ENCODE results near the gene HPD. TPM values are rescaled to one million over a fixed set of nuclear protein-coding genes. Genes with fewer than 3 reads are reported as not detected.

HPD gene
- polyA plus RNA-seq, 1 of the 3 experiments (the other 2 are of a cell fraction), result 1.9 TPM

GRCh38 chr12:121816925-121817647 is 41.6 kb downstream of the HPD start:
- H3K36me3 ChIP-seq (replicated peaks in 1 of 2; ENCODE audit: control insufficient read depth in 1 of 2, insufficient read depth in 2 of 2, low read length in 1 of 2), result peaks cover 48 to 50% of the 10 kb centered on the region in 2 experiments
- no peak overlapping the region for H2AFZ ChIP-seq (ENCODE audit: low read depth)
- no peaks in the 10 kb centered on the region for H3K9me3 ChIP-seq
- H3F3A ChIP-seq (replicated peaks; ENCODE audit: insufficient read depth), result peaks cover 2% of the 10 kb centered on the region
- H3K9me2 ChIP-seq, result no peaks in the 10 kb centered on the region
- DNase-seq, result no peak
- peaks cover 5 to 8% of the 10 kb centered on the region in 2 experiments; a peak in 2 of 4 replicates for H3K4me1 ChIP-seq (ENCODE audit: control insufficient read depth in 1 of 2, insufficient read depth in 2 of 2, low read depth in 1 of 2, low read length in 1 of 2)
- 94% methylated on average over 40 of the region's 47 CpGs for WGBS (ENCODE audit: low lambda C conversion rate)
- no peak overlapping the region for H3K4me2 ChIP-seq
- peaks cover 21% of the 10 kb centered on the region for H4K20me1 ChIP-seq (ENCODE audit: insufficient read depth)
- CTCF ChIA-PET, result interaction anchor here (18.3 kb wide), 1 partner anchor 23 kb away, joined by 675 read pairs; the partner anchor contains the start of gene RHOF
- no peak for TF ChIP-seq EP300 (IDR thresholded peaks at IDR 0.05; ENCODE audit: borderline replicate concordance in 1 of 2, low read depth in 1 of 2, low read length in 1 of 2)
- TF ChIP-seq RFX5 (IDR thresholded peaks at IDR 0.05; ENCODE audit: low read length), result no peak
- no peak for TF ChIP-seq EZH2phosphoT487 (IDR thresholded peaks at IDR 0.05; ENCODE audit: borderline replicate concordance, low read depth)
- TF ChIP-seq RAD21 (IDR thresholded peaks at IDR 0.05; ENCODE audit: low read length), result no peak
- H3K27me3 ChIP-seq (ENCODE audit: insufficient read depth), result no peaks in the 10 kb centered on the region
- no peak overlapping the region for H3K9ac ChIP-seq
- H3K4me3 ChIP-seq (ENCODE audit: low read depth in 2 of 2, low read length in 1 of 2), result no peak overlapping the region
- H3K27ac ChIP-seq (ENCODE audit: low read depth in 2 of 2, low read length in 1 of 2), result no peak overlapping the region
- POLR2A ChIA-PET, result no interaction called here
- H3K79me2 ChIP-seq (ENCODE audit: insufficient read depth), result peaks cover 40% of the 10 kb centered on the region

- no peak overlapping the region for H3K4me2 ChIP-seq
- H3K79me2 ChIP-seq (ENCODE audit: insufficient read depth), result peaks cover 58% of the 10 kb centered on the region
- WGBS (ENCODE audit: low lambda C conversion rate), result 90% methylated on average over 8 of the region's 8 CpGs
These were observed 43.4 kb downstream of the HPD start for GRCh38 chr12:121815263-121815662.

More at GRCh38 chr12:121815263-121815662, 43.4 kb downstream of the HPD start:
- no peak overlapping the region for H3K4me3 ChIP-seq (ENCODE audit: low read depth in 2 of 2, low read length in 1 of 2)
- no peak overlapping the region for H3K27ac ChIP-seq (ENCODE audit: low read depth in 2 of 2, low read length in 1 of 2)
- H3K27me3 ChIP-seq (ENCODE audit: insufficient read depth), result no peaks in the 10 kb centered on the region
- no peaks in the 10 kb centered on the region for H3K9me3 ChIP-seq
- TF ChIP-seq RAD21 (IDR thresholded peaks at IDR 0.05; ENCODE audit: low read length) (no peak), MXI1 (IDR thresholded peaks at IDR 0.05; ENCODE audit: low read depth, low read length) (no peak), TAF1 (IDR thresholded peaks at IDR 0.05; ENCODE audit: borderline replicate concordance, low read depth, low read length) (no peak), ZBTB33 (IDR thresholded peaks at IDR 0.05; ENCODE audit: borderline replicate concordance, low read depth) (no peak)
- H3F3A ChIP-seq (replicated peaks; ENCODE audit: insufficient read depth), result peaks cover 15% of the 10 kb centered on the region
- CTCF ChIA-PET, result interaction anchor here (1.4 to 18.3 kb wide), 2 partner anchors 9 to 21 kb away, joined by 5 to 675 read pairs; partner anchors contain the start of gene RHOF
- peaks cover 47 to 53% of the 10 kb centered on the region in 2 experiments for H3K36me3 ChIP-seq (replicated peaks in 1 of 2; ENCODE audit: control insufficient read depth in 1 of 2, insufficient read depth in 2 of 2, low read length in 1 of 2)
- peaks cover 17 to 18% of the 10 kb centered on the region in 2 experiments; a peak in 2 of 4 replicates for H3K4me1 ChIP-seq (ENCODE audit: control insufficient read depth in 1 of 2, insufficient read depth in 2 of 2, low read depth in 1 of 2, low read length in 1 of 2)
- no peak overlapping the region for H3K9ac ChIP-seq
- no peak overlapping the region for H2AFZ ChIP-seq (ENCODE audit: low read depth)
- H4K20me1 ChIP-seq (ENCODE audit: insufficient read depth), result peaks cover 40% of the 10 kb centered on the region
- H3K9me2 ChIP-seq, result no peaks in the 10 kb centered on the region
- POLR2A ChIA-PET, result no interaction called here
- no peak for DNase-seq
